ENCODE measurements around the gene CFDP1.

DNA sequence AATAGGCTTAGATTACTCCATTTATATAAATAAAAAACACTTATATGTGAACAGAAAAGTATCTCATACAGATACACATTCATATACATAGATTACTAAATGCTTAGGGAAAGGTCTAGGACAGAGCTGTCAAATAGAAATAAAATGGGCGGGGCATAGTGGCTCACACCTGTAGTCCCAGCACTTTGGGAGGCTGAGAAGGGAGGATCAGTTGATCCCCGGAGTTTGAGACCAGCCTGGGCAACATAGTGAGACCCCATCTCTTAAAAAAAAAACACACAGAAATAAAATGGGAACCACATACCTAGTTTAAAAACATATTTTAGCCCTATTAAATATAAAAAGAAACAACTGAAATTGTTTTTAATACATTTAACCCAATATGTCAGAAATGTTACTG is 58.9 kb downstream of the CFDP1 start:
- TF ChIP-seq ZNF174 (tag by site-specific recombination; IDR thresholded peaks at IDR 0.05) (no peak), BCL11A (tag by site-specific recombination; IDR thresholded peaks at IDR 0.05; ENCODE audit: low read depth) (no peak), KLF10 (tag by site-specific recombination; IDR thresholded peaks at IDR 0.05) (no peak), SP7 (tag by site-specific recombination; IDR thresholded peaks at IDR 0.05) (no peak), ZNF416 (tag by site-specific recombination; IDR thresholded peaks at IDR 0.05) (no peak)
- TF ChIP-seq, protein P1, sequence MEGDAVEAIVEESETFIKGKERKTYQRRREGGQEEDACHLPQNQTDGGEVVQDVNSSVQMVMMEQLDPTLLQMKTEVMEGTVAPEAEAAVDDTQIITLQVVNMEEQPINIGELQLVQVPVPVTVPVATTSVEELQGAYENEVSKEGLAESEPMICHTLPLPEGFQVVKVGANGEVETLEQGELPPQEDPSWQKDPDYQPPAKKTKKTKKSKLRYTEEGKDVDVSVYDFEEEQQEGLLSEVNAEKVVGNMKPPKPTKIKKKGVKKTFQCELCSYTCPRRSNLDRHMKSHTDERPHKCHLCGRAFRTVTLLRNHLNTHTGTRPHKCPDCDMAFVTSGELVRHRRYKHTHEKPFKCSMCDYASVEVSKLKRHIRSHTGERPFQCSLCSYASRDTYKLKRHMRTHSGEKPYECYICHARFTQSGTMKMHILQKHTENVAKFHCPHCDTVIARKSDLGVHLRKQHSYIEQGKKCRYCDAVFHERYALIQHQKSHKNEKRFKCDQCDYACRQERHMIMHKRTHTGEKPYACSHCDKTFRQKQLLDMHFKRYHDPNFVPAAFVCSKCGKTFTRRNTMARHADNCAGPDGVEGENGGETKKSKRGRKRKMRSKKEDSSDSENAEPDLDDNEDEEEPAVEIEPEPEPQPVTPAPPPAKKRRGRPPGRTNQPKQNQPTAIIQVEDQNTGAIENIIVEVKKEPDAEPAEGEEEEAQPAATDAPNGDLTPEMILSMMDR (tag by site-specific recombination; IDR thresholded peaks at IDR 0.05), result no peak
- TF ChIP-seq, protein P2, sequence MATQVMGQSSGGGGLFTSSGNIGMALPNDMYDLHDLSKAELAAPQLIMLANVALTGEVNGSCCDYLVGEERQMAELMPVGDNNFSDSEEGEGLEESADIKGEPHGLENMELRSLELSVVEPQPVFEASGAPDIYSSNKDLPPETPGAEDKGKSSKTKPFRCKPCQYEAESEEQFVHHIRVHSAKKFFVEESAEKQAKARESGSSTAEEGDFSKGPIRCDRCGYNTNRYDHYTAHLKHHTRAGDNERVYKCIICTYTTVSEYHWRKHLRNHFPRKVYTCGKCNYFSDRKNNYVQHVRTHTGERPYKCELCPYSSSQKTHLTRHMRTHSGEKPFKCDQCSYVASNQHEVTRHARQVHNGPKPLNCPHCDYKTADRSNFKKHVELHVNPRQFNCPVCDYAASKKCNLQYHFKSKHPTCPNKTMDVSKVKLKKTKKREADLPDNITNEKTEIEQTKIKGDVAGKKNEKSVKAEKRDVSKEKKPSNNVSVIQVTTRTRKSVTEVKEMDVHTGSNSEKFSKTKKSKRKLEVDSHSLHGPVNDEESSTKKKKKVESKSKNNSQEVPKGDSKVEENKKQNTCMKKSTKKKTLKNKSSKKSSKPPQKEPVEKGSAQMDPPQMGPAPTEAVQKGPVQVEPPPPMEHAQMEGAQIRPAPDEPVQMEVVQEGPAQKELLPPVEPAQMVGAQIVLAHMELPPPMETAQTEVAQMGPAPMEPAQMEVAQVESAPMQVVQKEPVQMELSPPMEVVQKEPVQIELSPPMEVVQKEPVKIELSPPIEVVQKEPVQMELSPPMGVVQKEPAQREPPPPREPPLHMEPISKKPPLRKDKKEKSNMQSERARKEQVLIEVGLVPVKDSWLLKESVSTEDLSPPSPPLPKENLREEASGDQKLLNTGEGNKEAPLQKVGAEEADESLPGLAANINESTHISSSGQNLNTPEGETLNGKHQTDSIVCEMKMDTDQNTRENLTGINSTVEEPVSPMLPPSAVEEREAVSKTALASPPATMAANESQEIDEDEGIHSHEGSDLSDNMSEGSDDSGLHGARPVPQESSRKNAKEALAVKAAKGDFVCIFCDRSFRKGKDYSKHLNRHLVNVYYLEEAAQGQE (tag by site-specific recombination; IDR thresholded peaks at IDR 0.05), result no peak
